K562 (cell line): ENCODE measurements around the gene TMEM39B. TPM values are rescaled to one million over a fixed set of nuclear protein-coding genes. Genes with fewer than 3 reads are reported as not detected.
A peak's percentile ranks its signal among the peaks of the same experiment; 100 is the strongest.

Source experiments
- AFF1 ChIP-seq, 2 experiments: fragments of 450-650 bp; IDR thresholded peaks; 2 replicates each; pipeline ENCODE4 v1.6.1; 2018; ENCODE audit warnings: mild to moderate bottlenecking in 2 of 2, low read depth in 1 of 2; ENCODE audit not compliant: partially characterized antibody in 2 of 2
- ASH1L ChIP-seq: fragments of 450-650 bp; IDR thresholded peaks from 2 replicates; pipeline ENCODE4 v1.6.1; 2018; ENCODE audit warnings: borderline replicate concordance, mild to moderate bottlenecking, low read depth; ENCODE audit not compliant: partially characterized antibody
- FOXJ3 ChIP-seq: sonication (generic); formaldehyde crosslinking; IDR thresholded peaks from 2 replicates; pipeline ENCODE4 v1.4.0; 2020; ENCODE audit warnings: mild to moderate bottlenecking, missing genetic modification reagents
- NEUROD1 ChIP-seq: fragments of 150-350 bp; IDR thresholded peaks from 2 replicates; pipeline ENCODE4 v1.6.1; 2014; ENCODE audit warnings: borderline replicate concordance, low read length, low read depth; ENCODE audit not compliant: partially characterized antibody
- NFIC ChIP-seq: fragments of 450-650 bp; IDR thresholded peaks from 2 replicates; pipeline ENCODE4 v1.6.1; 2017; ENCODE audit warnings: mild to moderate bottlenecking, inconsistent platforms
- POLR2A ChIP-seq: fragments of 450-650 bp; conservative IDR thresholded peaks from 2 replicates; pipeline ENCODE4 v1.6.1; 2016
- POLR2G ChIP-seq: fragments of 200-400 bp; formaldehyde crosslinking; IDR thresholded peaks from 2 replicates; pipeline ENCODE4 v1.6.1; 2017; ENCODE audit warnings: low read depth, mild to moderate bottlenecking, antibody characterized with exemption, low read length, moderate library complexity
- POLR3A ChIP-seq: IDR thresholded peaks from 2 replicates; pipeline ENCODE4 v1.6.1; 2011; ENCODE audit warnings: borderline replicate concordance, mild to moderate bottlenecking, moderate library complexity; ENCODE audit not compliant: insufficient read length, insufficient read depth; ENCODE audit errors: extremely low read depth
- PPARD ChIP-seq: fragments of 250-450 bp; sonication (Bioruptor Pico); IDR thresholded peaks from 2 replicates; pipeline ENCODE4 v1.8.0; 2022; ENCODE audit warnings: inconsistent platforms, mild to moderate bottlenecking, moderate library complexity
- UBTF ChIP-seq, 2 experiments: IDR thresholded peaks; 2 replicates each; pipeline ENCODE4 v1.6.1; 2012; ENCODE audit warnings: improper control_type of control experiment in 2 of 2, low read depth in 2 of 2, low read length in 2 of 2, borderline replicate concordance in 1 of 2
- ZBTB43 ChIP-seq: sonication (generic); formaldehyde crosslinking; IDR thresholded peaks from 2 replicates; pipeline ENCODE4 v1.8.0; 2023; ENCODE audit warnings: mild to moderate bottlenecking, missing genetic modification reagents
- ZNF3 ChIP-seq: fragments of 250-450 bp; sonication (Bioruptor Pico); IDR thresholded peaks from 2 replicates; pipeline ENCODE4 v1.5.0; 2021; ENCODE audit warnings: mild to moderate bottlenecking, moderate library complexity
- ZNF76 ChIP-seq: fragments of 250-450 bp; sonication (Bioruptor Pico); IDR thresholded peaks from 2 replicates; pipeline ENCODE4 v1.4.0; 2020; ENCODE audit warnings: mild to moderate bottlenecking, moderate library complexity, borderline replicate concordance
- polyA plus RNA-seq, 8 experiments: library from polyadenylated mRNA; depleted of rRNA in 4 of 8; stranded (reverse) in 5 of 8; unstranded in 3 of 8; fragments of >200 nt; fragmentation: Nextera tagmentation in 2 of 8; fragmentation: Illumina TruSeq in 1 of 8; extraction: Ambion mirVana in 2 of 8; extraction: Trizol in 1 of 8; gene quantifications; 2 replicates each; pipeline versions ENCODE4 v1.2.1 to v1.2.3, GENCODE V29; 2011 to 2014; ENCODE audit warnings: inconsistent platforms in 1 of 8, missing spikeins in 1 of 8
- total RNA-seq, 7 experiments: library from RNA; depleted of rRNA in 6 of 7; stranded (reverse); fragments of >200 nt in 6 of 7; fragmentation: Illumina TruSeq in 2 of 7; extraction: Trizol in 2 of 7; gene quantifications; 2 replicates each; pipeline versions ENCODE4 v1.2.1 to v1.2.3, GENCODE V29; 2011 to 2021; ENCODE audit warnings: low replicate concordance in 1 of 7
- TF ChIP-seq, protein P1 (sequence below): sonication (generic); formaldehyde crosslinking; IDR thresholded peaks from 2 replicates; pipeline ENCODE4 v1.8.0; 2022; ENCODE audit warnings: missing genetic modification reagents, mild to moderate bottlenecking, borderline replicate concordance
- TF ChIP-seq, protein P2 (sequence below): IDR thresholded peaks from 2 replicates; pipeline ENCODE4 v1.6.1; 2014; ENCODE audit warnings: antibody characterized with exemption

TMEM39B gene
- total and polyA plus RNA-seq, 9 of the 15 experiments (the other 6 are each of a cell fraction or from before 2014, with no cell fraction given): 0.92 to 28.5 (median 9.7) TPM

- no peak for TF ChIP-seq NEUROD1
- TF ChIP-seq, protein P1, sequence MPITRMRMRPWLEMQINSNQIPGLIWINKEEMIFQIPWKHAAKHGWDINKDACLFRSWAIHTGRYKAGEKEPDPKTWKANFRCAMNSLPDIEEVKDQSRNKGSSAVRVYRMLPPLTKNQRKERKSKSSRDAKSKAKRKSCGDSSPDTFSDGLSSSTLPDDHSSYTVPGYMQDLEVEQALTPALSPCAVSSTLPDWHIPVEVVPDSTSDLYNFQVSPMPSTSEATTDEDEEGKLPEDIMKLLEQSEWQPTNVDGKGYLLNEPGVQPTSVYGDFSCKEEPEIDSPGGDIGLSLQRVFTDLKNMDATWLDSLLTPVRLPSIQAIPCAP (CRISPR knock-in tag): no peak
- TF ChIP-seq POLR2A: no peak
- TF ChIP-seq POLR3A: no peak
- no peak for TF ChIP-seq ZNF76 (CRISPR knock-in tag)
- no peak for TF ChIP-seq POLR2G
- TF ChIP-seq FOXJ3 (CRISPR knock-in tag): no peak
- no peak for TF ChIP-seq ASH1L
- 0 out of 4 replicates have a peak, but pooled peaks of 1 of the 2 experiments have one; percentile 30 for TF ChIP-seq UBTF (IDR thresholded peaks at IDR 0.05; ENCODE audit: borderline replicate concordance in 1 of 2, low read depth in 2 of 2, low read length in 2 of 2)
- TF ChIP-seq ZBTB43 (CRISPR knock-in tag): no peak
- no peak for TF ChIP-seq PPARD (CRISPR knock-in tag)
- TF ChIP-seq, protein P2, sequence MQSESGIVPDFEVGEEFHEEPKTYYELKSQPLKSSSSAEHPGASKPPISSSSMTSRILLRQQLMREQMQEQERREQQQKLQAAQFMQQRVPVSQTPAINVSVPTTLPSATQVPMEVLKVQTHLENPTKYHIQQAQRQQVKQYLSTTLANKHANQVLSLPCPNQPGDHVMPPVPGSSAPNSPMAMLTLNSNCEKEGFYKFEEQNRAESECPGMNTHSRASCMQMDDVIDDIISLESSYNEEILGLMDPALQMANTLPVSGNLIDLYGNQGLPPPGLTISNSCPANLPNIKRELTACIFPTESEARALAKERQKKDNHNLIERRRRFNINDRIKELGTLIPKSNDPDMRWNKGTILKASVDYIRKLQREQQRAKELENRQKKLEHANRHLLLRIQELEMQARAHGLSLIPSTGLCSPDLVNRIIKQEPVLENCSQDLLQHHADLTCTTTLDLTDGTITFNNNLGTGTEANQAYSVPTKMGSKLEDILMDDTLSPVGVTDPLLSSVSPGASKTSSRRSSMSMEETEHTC: no peak
- TF ChIP-seq AFF1 (IDR thresholded peaks at IDR 0.05; ENCODE audit: low read depth in 1 of 2, partially characterized antibody in 2 of 2): peak; percentile 42 to 45
- TF ChIP-seq NFIC: peak; percentile 65
- no peak for TF ChIP-seq ZNF3
These were observed 54.9 kb downstream of the TMEM39B start (continued) for GRCh38 chr1:32127409-32128198.
